Keratinocyte (primary cell): ENCODE data around the gene PSMB10. TPM values are rescaled to one million over a fixed set of nuclear protein-coding genes. Genes with fewer than 3 reads are reported as not detected.

Experiments
- DNase-seq: peaks from one replicate; pipeline ENCODE4 v3.0.0-alpha.2; 2011; ENCODE audit warnings: low read depth, missing footprints, low spot score
- FAIRE-seq: peaks from 2 replicates; lab custom pipeline; 2011; peaks lifted over from hg19 to GRCh38; lab: Jason Lieb, UNC
- H2AFZ ChIP-seq: 2 replicates; pipeline ENCODE4 v1.6.0; 2012; ENCODE audit warnings: low read length, control low read depth, inconsistent platforms; ENCODE audit not compliant: control insufficient read depth
- H3K27ac ChIP-seq: 2 replicates; pipeline ENCODE4 v1.5.1; 2011; ENCODE audit warnings: low read length; ENCODE audit not compliant: control insufficient read depth, insufficient read depth
- H3K27me3 ChIP-seq: 3 replicates; pipeline ENCODE4 v1.6.0; 2011; ENCODE audit warnings: low read length; ENCODE audit not compliant: control insufficient read depth, insufficient read depth; ENCODE audit errors: extremely low read depth
- H3K36me3 ChIP-seq, 2 experiments: 2 replicates in 1 of 2; 3 replicates in 1 of 2; pipeline ENCODE4 v1.5.1; 2011; ENCODE audit warnings: low read length in 2 of 2, mild to moderate bottlenecking in 1 of 2; ENCODE audit not compliant: control insufficient read depth in 2 of 2, insufficient read depth in 2 of 2; ENCODE audit errors: extremely low read depth in 1 of 2
- H3K4me1 ChIP-seq: 3 replicates; pipeline ENCODE4 v1.5.1; 2011; ENCODE audit warnings: low read length; ENCODE audit not compliant: control insufficient read depth, insufficient read depth; ENCODE audit errors: extremely low read depth
- H3K4me2 ChIP-seq: 3 replicates; pipeline ENCODE4 v1.6.0; 2011; ENCODE audit warnings: low read depth, low read length; ENCODE audit not compliant: control insufficient read depth, insufficient read depth; ENCODE audit errors: extremely low read depth
- H3K4me3 ChIP-seq, 3 experiments: fragments of 200-600 bp in 1 of 3; sonication (generic) in 1 of 3; 2 replicates in 2 of 3; 3 replicates in 1 of 3; pipeline ENCODE4 v1.5.1; 2011 to 2016; ENCODE audit warnings: low read length in 3 of 3, mild to moderate bottlenecking in 3 of 3, control low read depth in 2 of 3, inconsistent platforms in 1 of 3, low read depth in 1 of 3, mixed read lengths in 1 of 3, mixed run types in 1 of 3, moderate library complexity in 1 of 3; ENCODE audit not compliant: control insufficient read depth in 2 of 3, insufficient read depth in 2 of 3; ENCODE audit errors: extremely low read depth in 1 of 3
- H3K79me2 ChIP-seq: 2 replicates; pipeline ENCODE4 v1.6.0; 2012; ENCODE audit warnings: low read length; ENCODE audit not compliant: control insufficient read depth, insufficient read depth
- H3K9ac ChIP-seq: 3 replicates; pipeline ENCODE4 v1.6.0; 2011; ENCODE audit warnings: low read length; ENCODE audit not compliant: control insufficient read depth, insufficient read depth; ENCODE audit errors: extremely low read depth
- H3K9me1 ChIP-seq: 3 replicates; pipeline ENCODE4 v1.6.0; 2011; ENCODE audit warnings: low read length; ENCODE audit not compliant: control insufficient read depth, insufficient read depth; ENCODE audit errors: extremely low read depth
- H3K9me3 ChIP-seq: 2 replicates; pipeline ENCODE4 v1.5.1; 2012; ENCODE audit warnings: low read depth, low read length; ENCODE audit not compliant: control insufficient read depth
- H4K20me1 ChIP-seq: 3 replicates; pipeline ENCODE4 v1.6.0; 2011; ENCODE audit warnings: low read length; ENCODE audit not compliant: control insufficient read depth, insufficient read depth; ENCODE audit errors: extremely low read depth
- EZH2 ChIP-seq: IDR thresholded peaks from one replicate; pipeline ENCODE4 v1.6.1; 2012; ENCODE audit warnings: inconsistent platforms, mild to moderate bottlenecking, low read length, moderate library complexity
- dilution Hi-C: fragments of 300-500 bp; cut with MboI; formaldehyde crosslinking; loops from one replicate; pipeline ENCODE4 v1.7.0; 2020; ENCODE audit warnings: low sequenced_read_pairs; ENCODE audit not compliant: extremely low pct_ligation_motif_present
- polyA plus RNA-seq, 5 experiments: library from polyadenylated mRNA; depleted of rRNA in 3 of 5; stranded (reverse) in 3 of 5; stranded (forward) in 1 of 5; unstranded in 1 of 5; fragments of >200 nt; gene quantifications; 1 replicate in 1 of 5; 2 replicates in 3 of 5; 3 replicates in 1 of 5; pipeline versions ENCODE4 v1.2.1 to v1.2.3, GENCODE V29; 2011 to 2012; ENCODE audit warnings: missing spikeins in 2 of 5, low read depth in 1 of 5, low replicate concordance in 1 of 5
- TF ChIP-seq, protein P1 (sequence below), 3 experiments: IDR thresholded peaks in 1 of 3; conservative IDR thresholded peaks in 1 of 3; optimal IDR thresholded peaks in 1 of 3; 2 replicates in 2 of 3; 3 replicates in 1 of 3; pipeline versions ENCODE3 to v1.5.1; 2011; ENCODE audit warnings: low read length in 3 of 3, mild to moderate bottlenecking in 3 of 3, moderate library complexity in 2 of 3, control low read depth in 1 of 3, inconsistent platforms in 1 of 3; ENCODE audit not compliant: insufficient read depth in 2 of 3; ENCODE audit errors: extremely low read depth in 1 of 3

Gene PSMB10
- polyA plus RNA-seq, 1 donor (not counting 4 experiments of a cell fraction or from before 2014, with no cell fraction given), result 11.1 TPM

DNA sequence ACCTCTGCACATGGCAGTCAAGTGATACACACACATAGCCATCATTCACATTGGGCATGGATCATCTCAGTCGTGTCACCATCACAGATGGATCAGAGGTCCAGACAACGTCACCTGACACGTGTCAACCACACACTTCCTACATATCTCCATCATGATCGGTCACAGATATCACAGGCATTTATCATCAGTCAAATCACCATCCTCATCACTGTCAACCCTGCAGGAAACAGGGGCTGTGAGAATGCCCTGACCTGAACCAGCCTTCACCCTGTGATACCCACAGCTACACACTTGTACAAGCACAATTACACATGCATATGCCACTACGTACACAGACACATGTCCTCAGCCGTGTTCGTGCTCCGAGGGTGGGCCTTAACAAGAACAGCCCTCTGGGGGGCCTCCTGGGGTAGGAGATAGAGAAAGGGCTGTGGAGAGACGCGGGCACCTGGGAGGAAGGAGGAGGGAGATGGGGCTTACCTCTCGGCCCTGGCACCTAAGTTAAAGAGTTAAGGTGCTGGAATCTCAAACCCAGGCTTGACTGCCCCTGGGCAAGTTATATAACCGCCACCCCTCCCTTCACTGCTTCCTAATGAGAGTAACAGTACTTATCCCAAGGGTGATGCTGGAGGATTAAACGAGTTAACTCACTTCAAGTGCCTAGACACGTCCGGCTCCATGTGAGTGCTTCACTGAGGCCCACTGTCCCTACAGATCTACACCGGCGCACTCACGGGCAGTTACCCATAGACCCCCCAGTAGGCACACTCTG lies 30.7 kb upstream of the PSMB10 start:
- Histone ChIP-seq H3K4me2 (peak overlapping the region; percentile 83), H3K4me3 (peak overlapping the region; percentile 64 to 91 (median 73)), H3K27me3 (no peaks in the 10 kb centered on the region), H3K9me1 (no peaks in the 10 kb centered on the region), H3K9me3 (no peaks in the 10 kb centered on the region), H3K36me3 (peaks cover 2 to 24% of the 10 kb centered on the region in 2 experiments), H4K20me1 (no peaks in the 10 kb centered on the region), H3K79me2 (peaks cover 38% of the 10 kb centered on the region), H3K27ac (peak overlapping the region; percentile 89), H2AFZ (no peak overlapping the region), H3K9ac (peak overlapping the region; percentile 94), H3K4me1 (peaks cover 56% of the 10 kb centered on the region)
- TF ChIP-seq EZH2, result no peak
- TF ChIP-seq, protein P1, sequence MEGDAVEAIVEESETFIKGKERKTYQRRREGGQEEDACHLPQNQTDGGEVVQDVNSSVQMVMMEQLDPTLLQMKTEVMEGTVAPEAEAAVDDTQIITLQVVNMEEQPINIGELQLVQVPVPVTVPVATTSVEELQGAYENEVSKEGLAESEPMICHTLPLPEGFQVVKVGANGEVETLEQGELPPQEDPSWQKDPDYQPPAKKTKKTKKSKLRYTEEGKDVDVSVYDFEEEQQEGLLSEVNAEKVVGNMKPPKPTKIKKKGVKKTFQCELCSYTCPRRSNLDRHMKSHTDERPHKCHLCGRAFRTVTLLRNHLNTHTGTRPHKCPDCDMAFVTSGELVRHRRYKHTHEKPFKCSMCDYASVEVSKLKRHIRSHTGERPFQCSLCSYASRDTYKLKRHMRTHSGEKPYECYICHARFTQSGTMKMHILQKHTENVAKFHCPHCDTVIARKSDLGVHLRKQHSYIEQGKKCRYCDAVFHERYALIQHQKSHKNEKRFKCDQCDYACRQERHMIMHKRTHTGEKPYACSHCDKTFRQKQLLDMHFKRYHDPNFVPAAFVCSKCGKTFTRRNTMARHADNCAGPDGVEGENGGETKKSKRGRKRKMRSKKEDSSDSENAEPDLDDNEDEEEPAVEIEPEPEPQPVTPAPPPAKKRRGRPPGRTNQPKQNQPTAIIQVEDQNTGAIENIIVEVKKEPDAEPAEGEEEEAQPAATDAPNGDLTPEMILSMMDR (optimal IDR thresholded peaks at IDR 0.05 in 1 of 3, IDR thresholded peaks at IDR 0.05 in 1 of 3, conservative IDR thresholded peaks at IDR 0.05 in 1 of 3; ENCODE audit: extremely low read depth in 1 of 3, insufficient read depth in 2 of 3, low read length in 3 of 3), result peak in 1 of 3 experiments; percentile 2
- FAIRE-seq, result peak; percentile 52
- DNase-seq, result peak; percentile 49
- dilution Hi-C loops, result no loop called here

DNA sequence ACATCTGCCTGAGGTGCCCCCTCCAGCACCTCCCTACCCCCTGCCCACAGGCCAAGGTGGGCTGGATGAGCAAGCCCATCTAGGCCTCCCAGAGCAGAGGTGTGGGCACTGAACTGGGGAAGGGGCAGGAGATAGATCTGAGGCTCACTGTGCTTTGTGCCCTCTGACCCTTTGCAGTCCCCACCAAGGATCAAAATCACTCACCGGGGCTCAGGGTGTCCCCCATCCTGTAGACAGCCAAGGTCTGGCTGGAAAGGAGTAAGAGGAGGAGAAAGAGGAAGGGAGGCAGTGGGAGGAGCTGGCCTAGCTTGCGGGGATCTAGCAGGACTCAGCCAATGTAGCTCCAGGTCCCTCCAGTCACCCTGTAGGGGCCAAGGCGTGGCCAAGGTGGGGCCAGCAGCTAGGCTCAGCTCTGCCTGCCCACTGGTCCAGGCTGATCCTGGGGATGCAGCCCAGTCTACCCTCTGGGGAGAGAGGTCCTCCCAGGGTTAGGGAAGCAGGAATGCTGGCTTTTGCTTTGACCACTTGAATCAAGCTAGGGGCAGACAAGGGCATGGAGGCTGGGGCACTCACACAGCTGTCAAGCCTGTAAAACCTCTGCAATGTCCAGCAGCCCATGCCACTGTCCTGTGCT lies 30.0 kb upstream of the PSMB10 start:
- peaks cover 2 to 30% of the 10 kb centered on the region in 2 experiments for H3K36me3 ChIP-seq
- H3K4me1 ChIP-seq, result peaks cover 63% of the 10 kb centered on the region
- TF ChIP-seq, protein P1 (optimal IDR thresholded peaks at IDR 0.05 in 1 of 3, IDR thresholded peaks at IDR 0.05 in 1 of 3, conservative IDR thresholded peaks at IDR 0.05 in 1 of 3; ENCODE audit: extremely low read depth in 1 of 3, insufficient read depth in 2 of 3, low read length in 3 of 3), result no peak
- TF ChIP-seq EZH2, result no peak
- peak; percentile 85 for DNase-seq
- peak overlapping the region; percentile 89 for H3K27ac ChIP-seq
- H3K9me1 ChIP-seq, result peaks cover 4% of the 10 kb centered on the region
- H3K9me3 ChIP-seq, result no peaks in the 10 kb centered on the region
- no peaks in the 10 kb centered on the region for H3K27me3 ChIP-seq
- peak overlapping the region; percentile 83 for H3K4me2 ChIP-seq
- H3K4me3 ChIP-seq, result peak overlapping the region; percentile 64 to 91 (median 73)
- peak; percentile 69 for FAIRE-seq
- peak overlapping the region; percentile 94 for H3K9ac ChIP-seq
- peaks cover 38% of the 10 kb centered on the region for H3K79me2 ChIP-seq
- dilution Hi-C loops, result no loop called here
- no peak overlapping the region for H2AFZ ChIP-seq
- H4K20me1 ChIP-seq, result peaks cover 5% of the 10 kb centered on the region
